Measurements from ENCODE around the gene LRTM2.

Gene LRTM2

DNA sequence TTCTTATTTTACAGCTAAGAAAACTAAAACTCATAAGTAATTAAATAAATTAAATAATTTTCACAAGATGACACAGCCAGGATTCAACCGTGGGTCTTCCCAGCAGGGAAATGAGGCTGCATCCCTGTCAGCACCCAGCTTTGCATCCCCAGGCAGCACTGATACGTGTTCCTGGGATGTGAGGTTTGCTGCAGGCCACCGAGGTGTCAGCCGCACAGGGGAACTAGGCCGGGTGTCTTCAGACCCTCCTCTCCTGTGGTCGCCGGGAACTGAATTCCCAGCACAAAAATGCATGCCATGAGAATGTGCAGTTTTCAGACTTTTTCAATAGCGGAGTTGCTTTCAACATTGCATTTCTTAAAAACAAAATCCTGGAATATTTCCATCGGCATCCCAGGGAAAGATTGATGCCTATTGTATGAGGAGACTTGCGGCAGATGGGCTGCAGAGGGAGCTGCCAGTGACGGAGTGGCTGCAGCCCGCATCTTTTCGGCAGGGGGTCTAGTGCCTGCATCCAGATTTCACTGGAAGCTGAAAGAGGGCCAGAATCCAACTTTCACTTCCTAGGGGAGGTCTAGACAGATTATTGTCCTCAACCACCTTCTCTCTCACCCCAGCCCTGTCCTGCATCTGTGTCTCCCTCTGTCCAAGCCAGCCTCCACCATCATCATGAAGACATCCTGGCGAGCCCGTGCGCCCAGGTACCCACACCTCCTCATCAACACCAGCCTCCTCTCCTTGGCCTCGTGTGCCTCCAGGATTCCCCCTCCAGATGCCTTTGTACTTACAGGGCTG lies 12.6 kb downstream of the LRTM2 start:
- Histone ChIP-seq H3K27ac (ENCODE audit: low read length) (no peak overlapping the region), H3K36me3 (ENCODE audit: control insufficient read depth, insufficient read depth, low read length) (no peaks in the 10 kb centered on the region), H3K4me3 (ENCODE audit: low read length) (no peak overlapping the region), H3K9me3 (ENCODE audit: control insufficient read depth, insufficient read depth, low read length) (no peaks in the 10 kb centered on the region), H3K27me3 (ENCODE audit: control insufficient read depth, insufficient read depth, low read length) (no peaks in the 10 kb centered on the region), H3K4me1 (ENCODE audit: control insufficient read depth, insufficient read depth, low read length) (peaks cover 4% of the 10 kb centered on the region; the same call in 1 of the 2 replicates)
- DNase-seq (ENCODE audit: low read depth, low spot score), result no peak
- WGBS (ENCODE audit: insufficient coverage, insufficient read length), result no CpG with 5 or more reads among the region's 17 CpGs

DNA sequence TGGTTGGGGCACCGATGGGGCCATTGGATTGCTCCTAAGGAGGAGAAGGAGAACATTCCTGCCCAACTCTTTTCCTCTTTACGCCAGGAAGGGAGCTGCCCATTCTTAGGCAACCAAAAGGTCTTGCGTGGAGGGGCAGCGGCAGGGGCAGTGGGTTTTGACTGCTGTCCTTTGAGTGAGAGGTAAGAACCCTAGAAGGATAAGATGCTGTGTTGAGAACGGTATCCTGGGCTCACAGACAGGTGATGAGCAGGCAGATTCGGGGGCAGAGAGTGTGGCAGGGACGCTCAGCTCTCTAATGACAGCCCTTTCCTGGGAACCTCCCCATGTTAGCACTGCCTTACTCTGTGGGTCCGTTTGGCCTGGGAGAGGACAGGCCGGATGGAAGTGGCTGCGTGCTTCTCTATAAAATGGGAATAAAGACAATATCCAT lies 13.2 kb downstream of the LRTM2 start:
- H3K4me1 ChIP-seq (ENCODE audit: control insufficient read depth, insufficient read depth, low read length), result peaks cover 4% of the 10 kb centered on the region; the same call in 1 of the 2 replicates
- no peak overlapping the region for H3K4me3 ChIP-seq (ENCODE audit: low read length)
- H3K36me3 ChIP-seq (ENCODE audit: control insufficient read depth, insufficient read depth, low read length), result no peaks in the 10 kb centered on the region
- H3K27ac ChIP-seq (ENCODE audit: low read length), result no peak overlapping the region
- no peaks in the 10 kb centered on the region for H3K27me3 ChIP-seq (ENCODE audit: control insufficient read depth, insufficient read depth, low read length)
- no peaks in the 10 kb centered on the region for H3K9me3 ChIP-seq (ENCODE audit: control insufficient read depth, insufficient read depth, low read length)
- no peak for DNase-seq (ENCODE audit: low read depth, low spot score)
- WGBS (ENCODE audit: insufficient coverage, insufficient read length), result no CpG with 5 or more reads among the region's 10 CpGs

DNA sequence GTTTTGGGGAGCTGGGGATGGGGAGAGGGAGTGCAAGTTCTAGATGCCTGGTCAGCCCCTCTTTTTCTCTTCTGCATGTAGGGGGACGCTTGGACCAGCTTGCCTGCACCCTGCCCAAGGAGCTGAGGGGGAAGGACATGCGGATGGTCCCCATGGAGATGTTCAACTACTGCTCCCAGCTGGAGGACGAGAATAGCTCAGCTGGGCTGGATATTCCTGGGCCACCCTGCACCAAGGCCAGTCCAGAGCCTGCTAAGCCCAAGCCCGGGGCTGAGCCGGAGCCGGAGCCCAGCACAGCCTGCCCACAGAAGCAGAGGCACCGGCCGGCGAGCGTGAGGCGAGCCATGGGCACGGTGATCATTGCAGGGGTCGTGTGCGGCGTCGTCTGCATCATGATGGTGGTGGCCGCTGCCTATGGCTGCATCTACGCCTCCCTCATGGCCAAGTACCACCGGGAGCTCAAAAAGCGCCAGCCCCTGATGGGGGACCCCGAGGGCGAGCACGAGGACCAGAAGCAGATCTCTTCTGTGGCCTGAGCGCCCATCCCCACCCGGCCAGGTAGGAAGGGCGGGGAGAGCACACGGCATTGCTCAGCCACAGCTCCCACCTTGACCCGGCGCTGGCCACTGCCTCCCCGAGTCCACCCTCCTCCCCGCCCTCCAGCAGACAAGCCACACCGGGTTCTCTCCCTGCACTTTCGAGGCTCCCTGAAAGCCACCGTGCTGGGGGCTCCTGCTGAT lies 14.0 kb downstream of the LRTM2 start:
- no peak for DNase-seq (ENCODE audit: low read depth, low spot score)
- Histone ChIP-seq H3K4me1 (ENCODE audit: control insufficient read depth, insufficient read depth, low read length) (peaks cover 4% of the 10 kb centered on the region; the same call in 1 of the 2 replicates), H3K9me3 (ENCODE audit: control insufficient read depth, insufficient read depth, low read length) (no peaks in the 10 kb centered on the region), H3K27ac (ENCODE audit: low read length) (no peak overlapping the region), H3K4me3 (ENCODE audit: low read length) (no peak overlapping the region), H3K27me3 (ENCODE audit: control insufficient read depth, insufficient read depth, low read length) (no peaks in the 10 kb centered on the region), H3K36me3 (ENCODE audit: control insufficient read depth, insufficient read depth, low read length) (no peaks in the 10 kb centered on the region)
- WGBS (ENCODE audit: insufficient coverage, insufficient read length), result no CpG with 5 or more reads among the region's 34 CpGs

DNA sequence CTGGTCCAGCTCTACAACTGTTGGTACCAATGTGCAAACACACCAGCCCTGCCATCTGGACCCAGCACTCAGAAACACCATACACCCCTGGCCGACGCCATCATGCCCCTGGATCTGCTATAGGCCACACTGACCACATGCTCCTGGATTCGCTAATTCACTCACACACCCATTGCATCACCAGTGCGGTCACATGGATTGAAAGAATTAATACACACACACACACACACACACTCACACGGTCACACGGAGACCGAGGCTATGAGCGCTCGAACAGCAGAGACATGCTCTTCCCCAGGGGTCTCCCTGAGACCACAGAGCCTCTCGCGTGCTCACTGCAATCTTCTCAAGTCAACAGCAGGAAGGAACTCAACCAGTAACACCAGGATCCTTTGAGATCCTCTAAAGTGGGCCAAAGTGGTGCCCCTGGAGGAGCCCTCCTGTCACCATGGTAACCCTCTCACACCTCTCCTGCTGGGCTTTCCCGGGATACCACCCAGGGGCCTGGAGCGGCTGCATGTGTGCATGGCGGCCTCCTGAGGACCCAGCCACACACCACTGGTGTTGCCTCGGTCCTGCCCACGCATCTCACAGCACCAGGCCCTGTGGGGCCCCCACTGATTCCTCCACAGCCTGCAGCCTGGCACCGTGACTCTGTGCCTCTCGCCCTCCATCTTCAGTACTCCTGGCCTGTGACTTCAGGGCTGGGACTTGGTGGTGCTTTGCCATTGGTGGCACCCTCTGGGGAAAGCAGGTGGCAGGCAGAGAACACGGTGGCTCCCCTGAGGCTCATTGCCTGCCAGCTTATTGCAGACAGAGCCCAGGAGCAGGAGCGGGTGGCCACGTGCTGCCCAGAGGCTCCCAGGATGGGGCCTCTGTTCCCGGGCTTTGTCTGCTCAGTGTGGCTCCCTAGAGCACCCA lies 15.1 kb downstream of the LRTM2 start:
- H3K36me3 ChIP-seq (ENCODE audit: control insufficient read depth, insufficient read depth, low read length), result no peaks in the 10 kb centered on the region
- no peaks in the 10 kb centered on the region for H3K9me3 ChIP-seq (ENCODE audit: control insufficient read depth, insufficient read depth, low read length)
- no peaks in the 10 kb centered on the region for H3K27me3 ChIP-seq (ENCODE audit: control insufficient read depth, insufficient read depth, low read length)
- no peak overlapping the region for H3K4me3 ChIP-seq (ENCODE audit: low read length)
- no CpG with 5 or more reads among the region's 22 CpGs for WGBS (ENCODE audit: insufficient coverage, insufficient read length)
- no peak overlapping the region for H3K27ac ChIP-seq (ENCODE audit: low read length)
- H3K4me1 ChIP-seq (ENCODE audit: control insufficient read depth, insufficient read depth, low read length), result peaks cover 4% of the 10 kb centered on the region; the same call in 1 of the 2 replicates
- no peak for DNase-seq (ENCODE audit: low read depth, low spot score)

DNA sequence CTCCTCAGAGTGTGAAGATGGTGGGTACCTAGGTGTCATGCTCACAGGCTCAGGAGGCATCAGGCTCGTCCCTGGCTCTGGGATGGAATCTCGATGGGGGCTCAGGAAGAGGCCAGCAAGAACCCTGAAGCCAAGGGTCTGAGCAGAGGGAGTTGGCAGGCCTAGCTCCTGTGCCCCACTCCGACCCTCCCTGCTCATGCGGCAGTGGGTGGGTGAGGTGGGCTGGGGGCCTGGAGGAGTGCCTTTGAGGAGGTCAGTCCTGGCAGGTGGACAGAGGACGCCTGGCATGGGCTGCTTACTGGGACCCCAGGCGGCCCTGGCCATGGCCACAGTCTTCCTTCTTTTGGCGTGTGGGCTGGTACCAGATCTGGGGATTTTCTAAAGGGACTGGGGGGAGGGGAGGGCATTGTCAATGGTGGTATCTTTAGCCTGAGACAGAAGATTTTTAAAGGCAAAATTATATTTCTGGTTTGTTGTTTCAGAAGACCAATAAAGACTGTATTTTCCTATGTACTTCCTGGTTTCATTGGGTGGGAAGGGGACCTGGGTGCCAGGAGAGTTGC lies 16.0 kb downstream of the LRTM2 start:
- no CpG with 5 or more reads among the region's 7 CpGs for WGBS (ENCODE audit: insufficient coverage, insufficient read length)

DNA sequence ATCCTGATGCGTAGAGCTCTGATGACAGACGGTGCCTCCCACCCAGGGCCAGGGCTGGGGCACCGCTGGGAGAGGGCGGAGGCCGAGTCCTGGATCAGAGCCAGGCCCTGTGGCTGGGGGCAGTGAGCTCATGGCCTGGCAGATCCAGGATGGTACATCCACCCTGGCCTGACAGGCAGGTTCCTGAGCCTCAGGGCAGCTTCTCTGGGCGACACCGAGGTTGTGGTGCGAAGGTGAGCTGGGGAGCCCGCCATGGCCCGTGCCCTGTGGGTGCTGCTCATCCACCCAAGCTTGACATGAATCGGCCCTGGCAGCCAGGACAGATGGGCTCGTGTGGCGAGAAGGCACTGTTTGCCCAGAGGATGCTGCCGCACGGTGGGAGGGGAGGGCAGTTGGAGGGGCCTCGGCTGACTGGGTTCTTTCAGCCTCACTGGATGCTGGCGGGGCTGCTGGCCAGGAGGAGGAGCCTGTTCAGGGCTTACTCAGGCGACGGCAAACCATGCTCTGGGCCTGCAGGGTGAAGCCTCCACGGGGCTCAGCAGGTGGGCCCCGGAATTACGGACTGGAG lies 16.6 kb downstream of the LRTM2 start:
- Histone ChIP-seq H3K4me1 (ENCODE audit: control insufficient read depth, insufficient read depth, low read length) (peaks cover 3% of the 10 kb centered on the region; the same call in 1 of the 2 replicates), H3K4me3 (ENCODE audit: low read length) (no peak overlapping the region), H3K9me3 (ENCODE audit: control insufficient read depth, insufficient read depth, low read length) (no peaks in the 10 kb centered on the region), H3K27ac (ENCODE audit: low read length) (no peak overlapping the region), H3K36me3 (ENCODE audit: control insufficient read depth, insufficient read depth, low read length) (no peaks in the 10 kb centered on the region), H3K27me3 (ENCODE audit: control insufficient read depth, insufficient read depth, low read length) (no peaks in the 10 kb centered on the region)
- no CpG with 5 or more reads among the region's 22 CpGs for WGBS (ENCODE audit: insufficient coverage, insufficient read length)
- no peak for DNase-seq (ENCODE audit: low read depth, low spot score)

More for the DNA sequence above, 16.0 kb downstream of the LRTM2 start:
- Histone ChIP-seq H3K27ac (ENCODE audit: low read length) (no peak overlapping the region), H3K9me3 (ENCODE audit: control insufficient read depth, insufficient read depth, low read length) (no peaks in the 10 kb centered on the region), H3K4me1 (ENCODE audit: control insufficient read depth, insufficient read depth, low read length) (peaks cover 3% of the 10 kb centered on the region; the same call in 1 of the 2 replicates), H3K36me3 (ENCODE audit: control insufficient read depth, insufficient read depth, low read length) (no peaks in the 10 kb centered on the region), H3K27me3 (ENCODE audit: control insufficient read depth, insufficient read depth, low read length) (no peaks in the 10 kb centered on the region), H3K4me3 (ENCODE audit: low read length) (no peak overlapping the region)
- no peak for DNase-seq (ENCODE audit: low read depth, low spot score)

DNA sequence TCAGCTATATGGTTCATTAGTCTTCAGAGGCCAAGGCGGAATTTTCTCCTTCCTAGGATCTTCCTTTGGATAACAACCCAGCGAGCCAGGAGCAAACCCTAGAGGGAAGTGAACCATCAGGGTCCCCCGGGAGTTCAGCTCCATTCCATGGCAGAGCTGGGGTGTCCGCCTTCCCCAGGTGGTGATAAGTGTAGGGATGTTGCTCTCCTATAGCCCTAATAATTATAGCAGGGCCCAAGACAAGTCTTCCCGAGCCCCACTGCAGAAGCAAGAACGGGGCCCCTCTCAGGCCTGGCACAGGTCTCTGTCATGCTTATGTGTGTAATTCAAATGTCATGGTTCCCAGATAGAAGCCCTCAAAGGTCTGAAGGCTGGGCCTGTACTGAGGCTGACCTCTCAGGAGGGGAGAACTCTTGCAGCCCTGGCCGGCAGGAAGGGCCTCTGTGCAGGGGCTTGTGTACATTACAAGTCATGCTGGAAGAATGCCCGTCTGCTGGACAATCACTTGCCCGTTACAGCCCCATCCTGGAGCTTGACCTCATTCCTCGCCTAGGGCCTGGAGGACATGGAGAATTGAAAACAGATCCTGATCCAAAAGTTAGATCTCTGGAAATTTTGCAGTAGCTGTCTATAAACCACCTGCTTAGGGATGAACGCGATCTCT lies 17.3 kb downstream of the LRTM2 start:
- WGBS (ENCODE audit: insufficient coverage, insufficient read length), result no CpG with 5 or more reads among the region's 12 CpGs
- no peak for DNase-seq (ENCODE audit: low read depth, low spot score)
- H3K36me3 ChIP-seq (ENCODE audit: control insufficient read depth, insufficient read depth, low read length), result no peaks in the 10 kb centered on the region

DNA sequence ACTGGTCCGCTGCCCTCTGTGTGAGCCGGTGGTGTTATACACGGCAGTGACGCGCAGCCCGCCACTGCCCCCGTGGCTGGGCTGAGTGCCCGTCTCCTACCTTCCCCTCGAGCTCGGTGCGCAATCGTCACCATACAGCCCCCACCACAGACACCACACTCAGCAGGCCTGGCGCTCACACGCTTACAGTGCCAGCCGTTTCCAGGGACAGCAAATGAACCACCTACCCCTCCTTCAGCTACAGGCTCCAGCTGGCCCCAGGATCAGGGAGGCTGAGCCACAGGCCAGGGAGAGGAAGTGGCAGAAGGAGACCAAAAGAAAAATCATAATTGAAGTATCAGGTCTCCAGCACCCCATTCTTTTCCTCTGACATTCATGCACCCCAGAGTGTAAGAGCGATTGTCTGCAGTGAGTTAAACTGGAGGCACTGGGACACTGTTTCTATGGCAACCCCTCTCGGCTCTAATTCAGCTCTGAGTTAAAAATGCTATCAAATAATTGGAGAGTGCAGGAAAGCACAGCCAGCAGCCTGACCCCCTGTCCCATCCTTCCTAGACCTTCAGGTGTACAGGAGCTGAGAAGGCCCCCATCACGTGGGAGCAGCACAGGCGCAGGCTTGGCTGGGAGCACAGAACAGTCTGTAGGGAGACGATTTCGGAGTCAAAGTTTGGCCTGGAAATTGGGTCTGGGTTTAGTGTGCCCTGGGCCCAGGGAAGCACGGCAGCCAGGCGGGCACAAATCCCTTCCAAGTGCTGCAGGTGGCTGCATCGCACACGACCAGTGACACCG lies 18.0 kb downstream of the LRTM2 start:
- Histone ChIP-seq H3K27me3 (ENCODE audit: control insufficient read depth, insufficient read depth, low read length) (no peaks in the 10 kb centered on the region), H3K9me3 (ENCODE audit: control insufficient read depth, insufficient read depth, low read length) (no peaks in the 10 kb centered on the region), H3K27ac (ENCODE audit: low read length) (no peak overlapping the region), H3K4me1 (ENCODE audit: control insufficient read depth, insufficient read depth, low read length) (peaks cover 4% of the 10 kb centered on the region; the same call in 1 of the 2 replicates), H3K36me3 (ENCODE audit: control insufficient read depth, insufficient read depth, low read length) (no peaks in the 10 kb centered on the region), H3K4me3 (ENCODE audit: low read length) (no peak overlapping the region)
- DNase-seq (ENCODE audit: low read depth, low spot score), result no peak
- no CpG with 5 or more reads among the region's 26 CpGs for WGBS (ENCODE audit: insufficient coverage, insufficient read length)

More for the DNA sequence above, 17.3 kb downstream of the LRTM2 start:
- no peak overlapping the region for H3K27ac ChIP-seq (ENCODE audit: low read length)
- H3K4me1 ChIP-seq (ENCODE audit: control insufficient read depth, insufficient read depth, low read length), result peaks cover 3% of the 10 kb centered on the region; the same call in 1 of the 2 replicates
- H3K4me3 ChIP-seq (ENCODE audit: low read length), result no peak overlapping the region
- H3K9me3 ChIP-seq (ENCODE audit: control insufficient read depth, insufficient read depth, low read length), result no peaks in the 10 kb centered on the region
- H3K27me3 ChIP-seq (ENCODE audit: control insufficient read depth, insufficient read depth, low read length), result no peaks in the 10 kb centered on the region

DNA sequence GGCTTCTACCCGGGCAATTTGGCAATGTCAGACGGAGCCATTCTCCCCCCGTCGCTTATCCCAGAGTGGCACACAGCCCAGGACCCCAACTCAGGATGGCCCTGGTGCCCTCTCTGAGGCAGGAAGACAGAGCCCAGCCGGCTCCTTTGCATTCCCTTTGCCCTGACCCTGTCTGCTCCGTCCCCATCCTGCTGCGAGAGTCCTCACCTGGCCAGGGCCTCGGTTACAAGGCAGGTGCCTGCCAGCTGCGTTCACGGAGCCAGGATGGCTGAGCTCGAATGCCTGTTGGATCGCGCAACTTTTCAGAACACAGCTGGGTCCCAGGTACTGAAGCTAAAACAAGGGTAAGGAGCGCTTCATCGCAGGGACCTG lies 18.6 kb downstream of the LRTM2 start:
- Histone ChIP-seq H3K36me3 (ENCODE audit: control insufficient read depth, insufficient read depth, low read length) (no peaks in the 10 kb centered on the region), H3K9me3 (ENCODE audit: control insufficient read depth, insufficient read depth, low read length) (no peaks in the 10 kb centered on the region), H3K27ac (ENCODE audit: low read length) (no peak overlapping the region), H3K4me3 (ENCODE audit: low read length) (no peak overlapping the region), H3K4me1 (ENCODE audit: control insufficient read depth, insufficient read depth, low read length) (peaks cover 4% of the 10 kb centered on the region; the same call in 1 of the 2 replicates), H3K27me3 (ENCODE audit: control insufficient read depth, insufficient read depth, low read length) (no peaks in the 10 kb centered on the region)
- no CpG with 5 or more reads among the region's 15 CpGs for WGBS (ENCODE audit: insufficient coverage, insufficient read length)
- no peak for DNase-seq (ENCODE audit: low read depth, low spot score)

Measured in iPS DF 6.9 (cell line).